Right renal pelvis (tissue), 4 donors: ENCODE data around the gene PLBD2. TPM values are rescaled to one million over a fixed set of nuclear protein-coding genes. Genes with fewer than 3 reads are reported as not detected.

Experiments used
- DNase-seq, 4 donors: peaks; one replicate each; pipeline ENCODE4 v3.0.0-alpha.2; 2013; ENCODE audit warnings: low read depth in 4 of 4, low spot score in 3 of 4, missing footprints in 1 of 4
- polyA plus RNA-seq, 4 donors: library from polyadenylated mRNA; unstranded; fragments of 120-200 nt; gene quantifications; one replicate each; pipeline ENCODE4 v1.2.1, GENCODE V29; 2013; ENCODE audit not compliant: insufficient read length in 4 of 4

The PLBD2 gene
- polyA plus RNA-seq, 4 donors, result 18.8 to 22.2 (median 20.9) TPM

DNA sequence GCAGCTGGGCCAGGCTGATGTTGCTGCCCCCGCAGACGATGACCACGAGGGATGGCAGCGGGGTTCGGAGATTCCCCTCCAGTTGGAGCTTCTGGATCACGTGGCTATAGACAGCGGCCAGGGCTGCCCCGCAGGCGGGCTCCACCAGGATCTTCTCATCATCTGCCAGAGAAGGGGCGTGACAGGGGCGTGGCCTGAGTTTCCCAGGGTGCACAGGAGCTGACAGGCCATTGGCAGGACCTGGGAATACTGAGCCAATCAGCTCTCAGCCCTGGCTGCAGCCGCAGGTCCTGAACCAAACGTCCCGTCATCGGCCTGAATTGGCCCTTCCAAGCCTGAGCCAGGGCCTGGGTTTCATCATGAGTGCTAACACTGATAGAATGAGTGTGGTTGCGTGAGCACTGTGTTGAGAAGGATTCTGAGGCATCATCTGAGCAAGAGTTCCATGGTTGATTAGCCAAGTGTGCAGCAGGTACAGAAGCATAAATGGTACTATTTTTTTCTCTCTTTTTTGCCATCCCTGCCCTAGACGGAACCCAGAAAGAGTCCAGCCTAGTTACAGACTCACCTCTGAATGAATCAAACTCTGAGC lies 34.7 kb downstream of the PLBD2 start:
- DNase-seq, result no peak

- DNase-seq, result no peak
These were observed 35.4 kb downstream of the PLBD2 start for GRCh38 chr12:113393749-113394148.

- DNase-seq, result no peak
These were observed 36.7 kb downstream of the PLBD2 start for GRCh38 chr12:113395119-113395518.

DNA sequence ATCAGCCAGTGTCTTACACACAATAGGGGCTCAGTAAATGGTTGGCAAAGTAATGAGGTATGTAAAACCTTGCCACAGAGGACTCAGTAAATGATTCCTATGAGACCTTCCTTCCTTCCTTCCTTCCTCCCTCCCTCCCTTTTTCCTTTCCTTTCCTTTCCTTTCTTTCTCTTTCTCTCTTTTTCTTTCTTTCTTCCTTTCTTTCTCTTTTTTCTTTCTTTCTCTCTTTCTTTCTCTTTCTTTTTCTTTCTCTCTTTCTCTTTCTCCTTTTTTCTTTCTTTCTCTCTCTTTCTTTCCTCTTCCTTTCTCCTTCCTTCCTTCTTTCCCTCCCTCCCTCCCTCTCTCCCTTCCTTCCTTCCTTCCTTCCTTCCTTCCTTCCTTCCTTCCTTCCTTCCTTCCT lies 37.8 kb downstream of the PLBD2 start:
- DNase-seq, result no peak

GRCh38 chr12:113396828-113397496 lies 38.6 kb downstream of the PLBD2 start:
- no peak for DNase-seq

DNA sequence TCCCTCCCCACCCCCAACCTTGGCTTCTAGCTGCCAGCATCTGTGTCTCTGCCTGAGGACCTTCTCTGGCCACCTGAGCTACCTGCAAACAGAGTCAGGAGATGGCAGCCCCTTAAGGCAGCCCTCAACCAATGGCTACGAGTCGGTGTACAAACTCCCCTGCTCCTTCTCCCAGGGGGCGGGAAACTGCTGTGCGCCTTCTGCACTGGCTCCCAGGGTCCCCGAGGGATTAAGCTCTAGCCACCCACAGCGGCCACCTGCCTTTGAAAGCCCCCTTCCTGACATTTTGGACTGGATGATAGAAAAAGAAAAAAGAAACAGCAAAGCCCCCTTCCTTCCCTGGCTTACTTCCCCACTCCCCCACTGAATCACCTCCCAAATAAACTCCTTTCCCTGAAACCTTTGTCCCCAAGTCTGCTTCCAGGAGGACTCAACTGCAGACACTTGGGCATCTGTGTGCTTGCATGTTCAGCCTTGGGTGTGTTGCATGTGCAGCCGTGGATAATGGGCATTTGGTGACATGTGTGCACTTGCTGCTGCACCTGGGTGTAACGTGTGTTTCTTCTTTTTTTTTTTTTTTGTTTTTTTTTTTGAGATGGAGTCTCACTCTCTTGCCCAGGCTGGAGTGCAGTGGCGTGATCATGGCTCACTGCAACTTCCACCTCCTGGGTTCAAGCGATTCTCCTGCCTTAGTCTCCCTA lies 39.3 kb downstream of the PLBD2 start:
- no peak for DNase-seq

GRCh38 chr12:113398346-113399290 lies 40.2 kb downstream of the PLBD2 start:
- DNase-seq, result no peak

DNA sequence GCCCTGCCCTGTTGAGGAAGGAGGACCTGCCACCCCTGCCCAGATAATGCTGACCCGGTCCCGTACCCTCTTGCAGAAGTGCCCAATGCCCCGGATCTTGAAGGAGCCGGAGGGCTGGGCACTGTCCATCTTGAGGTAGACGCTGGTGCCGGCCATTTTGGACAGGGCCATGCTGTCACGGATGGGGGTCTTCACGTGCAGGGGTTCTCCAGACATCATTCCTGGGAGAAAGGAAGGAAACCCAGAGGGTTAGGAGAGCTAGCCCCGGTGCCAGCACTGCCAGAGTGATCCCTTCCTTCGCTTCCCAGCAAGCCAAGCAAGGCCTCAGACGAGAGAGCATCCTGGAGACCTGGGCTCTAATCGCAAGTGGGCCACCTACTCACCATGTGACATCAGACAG lies 41.1 kb downstream of the PLBD2 start:
- no peak for DNase-seq

DNA sequence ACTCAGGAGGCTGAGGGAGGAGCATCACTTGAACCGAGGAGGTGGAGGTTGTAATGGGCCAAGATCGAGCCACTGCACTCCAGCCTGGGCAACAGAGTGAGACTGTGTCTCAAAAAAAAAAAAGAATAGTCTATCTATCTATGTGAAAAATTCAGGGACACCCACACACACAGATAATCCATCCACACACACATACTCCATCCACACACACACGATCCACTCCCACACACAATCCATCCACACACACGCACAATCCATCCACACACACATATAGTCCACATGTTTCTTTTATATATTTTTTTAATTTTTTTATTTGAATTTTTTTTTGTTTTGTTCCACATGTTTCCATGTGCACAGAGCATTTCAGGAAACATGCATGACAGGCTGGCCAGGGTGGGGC lies 42.0 kb downstream of the PLBD2 start:
- no peak for DNase-seq

- no peak for DNase-seq
These were observed 42.9 kb downstream of the PLBD2 start for GRCh38 chr12:113401066-113402000.

- no peak for DNase-seq
These were observed 44.3 kb downstream of the PLBD2 start for GRCh38 chr12:113402586-113403260.

DNA sequence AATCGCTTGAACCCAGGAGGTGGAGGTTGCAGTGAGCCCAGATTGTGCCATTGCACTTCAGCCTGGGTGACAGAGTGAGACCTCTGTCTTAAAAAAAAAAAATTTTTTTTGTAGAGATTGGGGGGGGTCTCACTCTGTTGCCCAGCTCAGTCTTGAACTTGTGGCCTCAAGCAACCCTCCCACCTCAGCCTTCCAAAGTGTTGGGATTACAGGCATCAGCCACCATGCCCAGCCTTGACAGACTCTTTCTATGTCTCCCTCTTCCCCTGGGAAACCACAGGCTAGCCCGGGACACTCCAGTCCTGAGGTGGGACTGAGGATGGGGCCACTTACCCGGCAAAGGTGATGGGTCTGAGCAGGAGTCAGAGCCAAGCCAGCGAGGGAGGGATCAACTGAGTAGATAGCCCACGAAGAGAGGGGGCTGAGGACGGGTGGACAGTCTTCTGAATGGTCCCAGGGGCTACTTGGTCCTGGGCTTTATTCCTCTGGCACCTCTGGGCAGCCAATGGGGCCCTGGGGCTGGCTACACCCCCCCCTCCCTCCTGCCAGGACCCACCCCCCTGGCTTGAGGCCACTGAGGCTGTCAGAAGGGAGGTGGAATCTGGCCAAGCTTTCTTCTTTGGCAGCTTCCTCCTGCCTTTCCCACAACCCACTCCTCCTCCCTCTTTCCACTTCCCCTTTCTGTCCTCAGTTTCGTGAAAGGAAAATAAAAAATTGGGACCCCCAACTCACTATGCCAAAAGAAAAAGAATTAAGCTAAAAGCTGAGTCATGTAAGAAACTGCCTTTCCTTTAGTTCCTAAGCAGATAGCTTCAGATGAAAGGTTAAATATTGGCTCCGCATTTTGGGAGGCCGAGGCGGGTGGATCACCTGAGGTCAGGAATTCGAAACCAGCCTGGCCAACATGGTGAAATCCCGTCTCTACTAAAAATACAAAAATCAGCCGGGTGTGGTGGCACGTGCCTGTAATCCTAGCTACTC lies 45.3 kb downstream of the PLBD2 start, which contains the start of gene SDS:
Gene SDS (minus strand): TSS at position 453 of the 981 bp plus-strand sequence. CDS start 4,179 bp downstream, outside the sequence.
- DNase-seq, result peak in 1 of 4 donors; percentile 14

GRCh38 chr12:113405694-113406093 lies 47.3 kb downstream of the PLBD2 start:
- DNase-seq, result no peak

DNA sequence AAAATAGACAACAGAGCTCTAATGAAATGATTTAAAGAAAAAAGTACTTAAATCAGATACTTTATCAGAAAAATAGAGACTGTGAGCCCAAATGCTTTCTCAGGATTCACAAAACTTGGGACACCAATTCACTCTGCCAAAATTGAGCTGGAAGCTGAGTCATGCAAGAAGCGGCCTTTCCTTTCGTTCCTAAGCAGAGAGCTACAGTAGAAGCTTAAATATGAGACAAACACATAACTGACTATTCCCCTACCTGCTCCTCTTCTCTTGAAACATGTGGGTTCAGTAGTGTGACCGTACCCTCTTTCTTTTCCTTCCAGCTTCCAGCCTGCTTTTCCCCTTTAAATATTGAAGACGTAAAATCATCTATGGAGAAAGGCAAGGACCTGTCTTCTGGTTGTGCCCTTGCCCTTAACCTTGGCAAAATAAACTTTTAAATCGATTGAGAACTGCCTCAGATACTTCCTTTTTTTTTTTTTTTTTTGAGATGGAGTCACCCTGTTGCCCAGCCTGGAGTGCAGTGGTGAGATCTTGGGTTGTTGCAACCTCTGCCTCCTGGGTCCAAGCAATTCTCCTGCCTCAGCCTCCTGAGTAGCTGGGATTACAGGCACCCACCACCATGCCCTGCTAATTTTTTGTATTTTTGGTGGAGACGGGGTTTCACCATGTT lies 49.7 kb downstream of the PLBD2 start:
- no peak for DNase-seq

DNA sequence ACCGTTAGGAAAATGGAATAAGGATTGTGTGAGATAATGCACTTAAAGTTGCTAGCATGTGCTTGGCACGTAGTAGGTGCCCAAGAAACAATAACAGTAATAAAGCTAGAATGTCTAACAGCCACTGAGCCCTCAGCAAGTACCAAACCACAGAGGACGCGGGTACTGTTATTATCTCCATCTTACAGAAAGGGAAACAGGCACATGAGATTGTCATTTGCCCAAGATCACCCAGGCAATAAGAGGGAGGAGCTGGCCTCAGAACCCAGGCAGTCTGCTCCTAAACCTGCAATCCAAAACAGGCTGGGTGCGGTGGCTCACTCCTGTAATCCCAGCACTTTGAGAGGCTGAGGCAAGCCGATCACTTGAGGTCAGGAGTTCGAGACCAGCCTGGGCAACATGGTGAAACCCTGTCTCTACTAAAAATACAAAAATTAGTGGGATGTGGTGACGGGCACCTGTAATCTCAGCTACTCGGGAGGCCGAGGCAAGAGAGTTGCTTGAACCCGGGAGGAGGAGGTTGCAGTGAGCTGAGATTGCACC lies 50.4 kb downstream of the PLBD2 start:
- no peak for DNase-seq

DNA sequence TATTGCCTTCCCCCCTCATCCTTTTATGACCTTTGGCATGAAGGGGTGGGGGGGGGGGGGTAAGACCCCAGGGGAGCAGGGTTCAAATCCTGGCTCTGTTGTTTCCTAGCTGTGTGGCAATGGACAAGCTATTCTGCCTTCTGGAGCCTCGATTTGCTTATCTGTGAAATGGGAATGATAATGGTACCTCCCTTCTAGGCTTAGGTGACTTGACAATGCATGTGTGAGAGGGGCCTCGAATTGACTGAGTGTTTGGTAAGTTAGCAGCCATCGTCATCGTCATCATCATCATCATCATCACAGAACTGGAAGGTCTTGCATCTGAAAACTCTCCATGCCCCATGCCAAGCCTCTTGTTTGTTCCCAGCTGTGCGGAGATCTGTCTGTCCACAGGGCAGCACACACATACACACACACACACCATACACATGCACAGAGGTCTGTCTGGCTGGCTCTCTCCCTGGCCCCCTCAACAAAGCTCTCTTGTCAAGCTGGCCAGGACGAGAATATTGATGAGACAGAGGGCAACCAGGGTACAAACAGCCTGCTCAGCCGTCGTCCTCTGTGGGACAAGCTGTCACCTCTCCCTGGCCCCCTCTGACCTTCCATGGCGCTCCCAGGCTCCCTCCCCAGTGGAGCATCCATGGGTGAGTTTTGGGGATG lies 51.2 kb downstream of the PLBD2 start:
- no peak for DNase-seq
